GM21515 (cell line): ENCODE data around the gene RASA2.
"Not testable (repeated sequence)": the region's sequence is repeated elsewhere in the genome, so short reads cannot be mapped to it uniquely, and the experiment has no call there.

Source experiments
- ATAC-seq: cut with Tn5 transposase; IDR thresholded peaks from one replicate; pipeline ENCODE4 v1.9.1; 2021; ENCODE audit not compliant: unreplicated experiment

RASA2 gene

GRCh38 chr3:141491929-141492328, 5.1 kb downstream of the RASA2 start:
- ATAC-seq = no peak

- no peak for ATAC-seq
Measured at GRCh38 chr3:141493184-141493583, 6.4 kb downstream of the RASA2 start.

GRCh38 chr3:141497589-141497988, 10.8 kb downstream of the RASA2 start:
- ATAC-seq = not testable (repeated sequence)

GRCh38 chr3:141498598-141499223, 11.9 kb downstream of the RASA2 start:
- ATAC-seq = peak; percentile 94

- ATAC-seq = no peak
Measured at GRCh38 chr3:141499284-141499683, 12.5 kb downstream of the RASA2 start.

GRCh38 chr3:141499965-141500364, 13.1 kb downstream of the RASA2 start:
- ATAC-seq = no peak

- ATAC-seq = no peak
Measured at GRCh38 chr3:141500397-141500796, 13.6 kb downstream of the RASA2 start.

GRCh38 chr3:141505166-141505565, 18.3 kb downstream of the RASA2 start:
- ATAC-seq = no peak

- ATAC-seq = no peak
Measured at GRCh38 chr3:141506071-141506470, 19.2 kb downstream of the RASA2 start.

GRCh38 chr3:141507392-141508066, 20.7 kb downstream of the RASA2 start:
- ATAC-seq = no peak

GRCh38 chr3:141508067-141508436, 21.2 kb downstream of the RASA2 start:
- ATAC-seq = no peak

- ATAC-seq = no peak
Measured at GRCh38 chr3:141511361-141511760, 24.5 kb downstream of the RASA2 start.

GRCh38 chr3:141514382-141514781, 27.6 kb downstream of the RASA2 start:
- no peak for ATAC-seq

GRCh38 chr3:141519587-141519986, 32.8 kb downstream of the RASA2 start:
- no peak for ATAC-seq

- ATAC-seq = no peak
Measured at GRCh38 chr3:141521781-141522180, 35.0 kb downstream of the RASA2 start.

- no peak for ATAC-seq
Measured at GRCh38 chr3:141523615-141524375, 37.0 kb downstream of the RASA2 start.

GRCh38 chr3:141524988-141525387, 38.2 kb downstream of the RASA2 start:
- ATAC-seq = no peak

GRCh38 chr3:141525814-141526213, 39.0 kb downstream of the RASA2 start:
- no peak for ATAC-seq

GRCh38 chr3:141526709-141527108, 39.9 kb downstream of the RASA2 start:
- ATAC-seq = no peak

GRCh38 chr3:141528800-141529199, 42.0 kb downstream of the RASA2 start:
- no peak for ATAC-seq

- no peak for ATAC-seq
Measured at GRCh38 chr3:141529256-141529655, 42.4 kb downstream of the RASA2 start.
